GM21447 (cell line): ENCODE results near the gene MIER3.

Experiments
- ATAC-seq: cut with Tn5 transposase; IDR thresholded peaks from one replicate; pipeline ENCODE4 v1.9.1; 2021; ENCODE audit not compliant: unreplicated experiment

Gene MIER3

GRCh38 chr5:56900395-56900794 is 51.5 kb downstream of the MIER3 start:
- no peak for ATAC-seq

- ATAC-seq = no peak
These were observed 53.7 kb downstream of the MIER3 start for GRCh38 chr5:56898213-56898612.

- ATAC-seq = no peak
These were observed 55.2 kb downstream of the MIER3 start for GRCh38 chr5:56896763-56897162.

GRCh38 chr5:56893251-56893951 is 58.5 kb downstream of the MIER3 start:
- no peak for ATAC-seq

- no peak for ATAC-seq
These were observed 70.4 kb downstream of the MIER3 start for GRCh38 chr5:56881571-56881970.

GRCh38 chr5:56876327-56876726 is 75.6 kb downstream of the MIER3 start:
- ATAC-seq = no peak

- ATAC-seq = no peak
These were observed 78.9 kb downstream of the MIER3 start for GRCh38 chr5:56873056-56873455.

GRCh38 chr5:56871777-56872176 is 80.1 kb downstream of the MIER3 start:
- no peak for ATAC-seq
